GM18519 (cell line): ENCODE data around the gene IFNL1.
"Not testable (repeated sequence)": the region's sequence is repeated elsewhere in the genome, so short reads cannot be mapped to it uniquely, and the experiment has no call there.

Experiments used
- ATAC-seq: cut with Tn5 transposase; IDR thresholded peaks from one replicate; pipeline ENCODE4 v1.9.1; 2021; ENCODE audit warnings: mild to moderate bottlenecking, moderate library complexity; ENCODE audit not compliant: unreplicated experiment, low FRiP score

IFNL1 gene

GRCh38 chr19:39307046-39307821 lies 11.0 kb downstream of the IFNL1 start:
- ATAC-seq, result no peak

- ATAC-seq, result no peak
Measured at GRCh38 chr19:39307822-39308530, 11.8 kb downstream of the IFNL1 start.

GRCh38 chr19:39308531-39309304 lies 12.5 kb downstream of the IFNL1 start:
- no peak for ATAC-seq

DNA sequence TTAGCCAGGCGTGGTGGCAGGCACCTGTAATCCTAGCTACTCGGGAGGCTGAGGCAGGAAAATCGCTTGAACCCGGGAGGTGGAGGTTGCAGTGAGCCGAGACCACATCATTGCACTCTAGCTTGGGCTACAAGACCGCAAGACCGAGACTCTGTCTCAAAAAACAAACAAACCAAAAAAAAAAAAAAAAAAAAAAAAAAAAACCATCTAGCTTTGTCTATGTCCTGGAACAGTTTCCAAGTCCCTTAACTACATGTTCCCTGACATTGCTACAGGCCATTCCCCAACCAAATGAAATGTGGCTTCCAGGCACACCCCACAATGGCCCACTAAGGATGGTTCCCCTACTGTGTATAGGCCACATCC lies 13.1 kb downstream of the IFNL1 start:
- ATAC-seq, result not testable (repeated sequence)

DNA sequence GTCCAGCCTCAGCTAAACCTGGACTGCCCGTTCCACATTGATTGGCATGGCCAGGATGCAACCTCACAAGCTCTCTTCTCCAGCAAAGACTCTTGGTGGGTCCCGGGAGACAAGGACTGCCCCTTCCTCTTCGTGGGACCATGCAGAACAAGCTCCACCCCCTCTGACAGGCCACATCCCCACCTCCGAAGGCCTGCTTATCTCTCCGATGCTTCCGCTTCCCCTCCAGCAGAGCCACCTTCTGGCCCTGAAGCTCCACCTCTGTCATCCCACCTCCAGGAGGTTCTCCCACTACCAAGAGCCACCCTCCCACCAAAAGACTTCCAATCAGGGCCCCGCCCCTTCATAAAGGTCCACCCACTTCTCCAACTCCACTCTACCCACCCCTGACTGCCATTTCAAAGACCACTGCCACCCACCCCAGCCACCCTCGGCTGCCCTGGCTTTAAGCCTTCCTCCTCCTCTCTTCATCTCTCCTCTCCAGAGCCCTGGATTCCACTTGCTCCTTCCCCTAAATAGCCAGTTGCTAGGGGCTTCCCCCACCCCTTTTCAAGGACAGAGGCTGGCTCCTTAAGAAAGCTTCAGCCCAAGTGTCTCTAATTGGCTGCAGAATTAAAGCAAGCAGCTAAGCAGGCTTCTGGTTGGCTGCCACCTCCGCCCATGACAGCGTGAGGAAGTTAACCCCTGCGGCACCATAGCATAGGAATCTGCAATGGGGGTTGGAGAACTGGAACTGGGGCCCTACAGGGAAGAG lies 14.5 kb downstream of the IFNL1 start:
- no peak for ATAC-seq

DNA sequence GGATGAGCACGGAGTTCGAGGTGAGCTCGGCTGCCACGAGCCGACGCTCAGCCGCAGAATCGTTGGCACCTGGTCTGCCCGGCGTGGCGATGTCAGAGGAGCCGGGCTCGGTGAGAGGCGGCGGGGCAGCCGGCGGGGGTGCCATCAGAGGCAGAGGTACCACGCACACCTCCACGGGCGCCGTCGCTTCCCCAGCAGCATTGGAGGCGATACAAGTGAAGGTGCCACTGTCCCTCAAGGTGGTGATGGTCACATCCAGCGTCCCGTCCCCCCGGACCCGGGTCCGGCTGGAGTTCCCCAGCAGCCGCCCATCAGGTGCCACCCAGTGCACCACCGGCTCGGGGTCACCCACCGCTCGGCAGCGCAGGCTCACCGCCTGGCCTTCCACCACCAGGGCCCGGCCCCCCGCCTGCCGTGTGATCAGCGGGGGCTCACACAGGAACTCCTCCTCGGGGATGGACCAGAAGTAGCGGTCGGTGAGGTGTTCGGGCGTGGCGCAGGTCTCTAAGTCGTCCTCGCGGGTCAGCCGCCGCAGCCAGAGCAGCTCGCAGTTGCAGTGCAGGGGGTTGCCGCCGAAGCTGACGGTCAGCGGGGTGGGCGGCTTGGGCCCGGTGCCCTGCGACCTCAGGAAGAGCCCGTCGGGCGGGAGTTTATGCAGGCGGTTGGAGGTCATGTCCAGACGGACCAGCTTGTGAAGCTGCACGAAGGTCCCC lies 18.0 kb downstream of the IFNL1 start:
- no peak for ATAC-seq

- no peak for ATAC-seq
Measured at GRCh38 chr19:39315933-39316332, 19.7 kb downstream of the IFNL1 start.

- no peak for ATAC-seq
Measured at GRCh38 chr19:39316627-39317321, 20.6 kb downstream of the IFNL1 start.

GRCh38 chr19:39317476-39317875 lies 21.3 kb downstream of the IFNL1 start:
- ATAC-seq, result no peak

- no peak for ATAC-seq
Measured at GRCh38 chr19:39318071-39318470, 21.9 kb downstream of the IFNL1 start.

- no peak for ATAC-seq
Measured at GRCh38 chr19:39318690-39319089, 22.5 kb downstream of the IFNL1 start.

DNA sequence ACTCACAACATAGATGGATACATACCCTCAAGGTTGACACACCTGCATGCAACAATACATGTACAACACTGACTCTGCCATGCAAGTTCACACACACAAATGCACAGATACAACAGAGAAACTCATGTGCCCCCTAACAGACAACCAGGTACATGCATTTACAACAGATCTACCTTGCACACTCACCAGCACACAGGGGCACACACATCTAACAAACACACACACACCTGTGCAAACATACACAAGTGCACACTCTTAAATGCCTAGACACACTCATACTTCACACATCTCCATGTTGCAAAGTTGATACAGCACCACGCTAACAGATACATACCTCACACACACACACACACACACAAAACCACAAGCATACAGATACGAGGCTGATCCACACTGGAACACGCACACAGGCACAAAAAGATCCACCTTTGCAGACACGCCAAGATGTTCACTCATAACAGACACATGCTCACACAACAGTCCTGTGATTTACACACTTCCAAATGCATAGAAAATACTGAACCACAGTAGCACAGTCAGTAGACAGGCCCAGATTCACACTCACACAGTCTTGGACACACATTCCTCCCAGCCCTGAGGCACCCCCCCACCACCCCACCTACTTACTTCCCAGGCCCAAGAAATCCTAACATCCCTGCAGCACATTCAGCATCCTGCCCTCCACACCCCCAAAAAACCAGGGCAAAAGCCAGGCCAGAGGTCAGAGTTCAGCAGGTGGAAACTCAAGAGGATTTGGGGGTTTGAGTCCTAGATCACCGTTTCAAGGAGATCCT lies 23.1 kb downstream of the IFNL1 start:
- ATAC-seq, result no peak

DNA sequence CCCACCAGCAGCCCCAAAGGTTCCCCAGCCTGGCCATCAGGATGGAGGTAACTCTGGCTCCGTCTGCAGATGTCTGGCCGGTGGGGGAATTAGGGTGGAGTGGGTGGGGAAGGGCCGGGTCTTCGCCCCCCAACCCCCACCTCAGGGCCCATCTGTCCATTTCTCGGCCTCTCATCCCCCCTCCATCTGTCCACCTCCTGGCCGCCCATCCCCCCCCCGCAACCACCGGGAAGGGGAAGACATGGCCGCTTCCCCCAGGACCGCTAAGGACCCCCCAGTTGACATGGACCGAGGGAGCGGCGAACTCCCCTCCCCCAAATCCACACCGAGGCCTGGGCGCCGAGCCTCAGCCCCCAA lies 23.7 kb downstream of the IFNL1 start:
- no peak for ATAC-seq

DNA sequence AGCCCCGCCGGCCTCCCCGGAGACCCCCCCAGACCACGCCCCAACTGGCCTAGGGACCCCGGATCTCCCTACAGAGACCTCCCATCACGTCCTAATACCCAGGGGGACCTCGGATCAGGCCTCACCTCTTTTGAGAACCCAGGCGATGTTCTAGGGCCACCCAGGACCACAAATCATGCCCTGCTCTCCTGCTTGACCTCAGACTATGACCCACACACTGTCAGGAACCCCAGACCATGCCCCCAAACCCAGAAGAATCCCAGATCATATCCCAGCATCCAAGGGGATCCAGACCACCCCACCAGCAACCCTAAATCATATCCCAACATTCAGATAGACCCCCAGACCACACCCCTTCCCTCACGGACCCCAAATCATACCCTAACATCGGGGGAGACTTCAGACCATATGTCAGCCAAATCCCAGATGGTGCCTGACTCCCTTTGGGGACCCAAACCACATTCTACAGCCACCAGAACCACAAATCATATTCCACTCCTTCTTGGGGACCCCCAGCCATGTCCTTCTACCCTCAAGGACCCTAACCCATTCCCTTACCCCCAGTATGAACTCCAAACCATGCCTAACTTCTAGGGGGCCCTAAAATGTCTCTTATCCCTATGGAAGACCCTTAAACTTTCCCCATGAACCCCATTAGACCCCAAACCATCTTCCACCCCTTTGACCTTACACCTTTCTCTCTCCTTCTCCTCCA lies 25.1 kb downstream of the IFNL1 start:
- ATAC-seq, result no peak

DNA sequence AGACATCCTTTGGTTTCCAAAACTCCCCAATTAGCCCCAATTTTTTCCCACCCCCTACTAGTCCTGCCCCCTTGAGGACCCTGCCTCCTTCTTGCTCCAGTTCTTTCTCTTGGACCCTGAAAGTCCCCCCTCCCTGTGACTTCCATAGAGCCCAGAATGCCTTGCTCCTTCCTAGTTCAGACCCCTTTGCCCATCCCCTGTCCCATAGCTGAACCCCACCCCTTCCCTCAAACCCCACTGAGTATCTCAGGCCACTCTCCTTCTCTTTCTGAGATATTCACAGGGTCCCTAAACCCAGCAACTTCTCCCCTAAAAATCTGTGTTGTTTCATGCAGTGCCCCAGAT lies 25.6 kb downstream of the IFNL1 start:
- no peak for ATAC-seq

DNA sequence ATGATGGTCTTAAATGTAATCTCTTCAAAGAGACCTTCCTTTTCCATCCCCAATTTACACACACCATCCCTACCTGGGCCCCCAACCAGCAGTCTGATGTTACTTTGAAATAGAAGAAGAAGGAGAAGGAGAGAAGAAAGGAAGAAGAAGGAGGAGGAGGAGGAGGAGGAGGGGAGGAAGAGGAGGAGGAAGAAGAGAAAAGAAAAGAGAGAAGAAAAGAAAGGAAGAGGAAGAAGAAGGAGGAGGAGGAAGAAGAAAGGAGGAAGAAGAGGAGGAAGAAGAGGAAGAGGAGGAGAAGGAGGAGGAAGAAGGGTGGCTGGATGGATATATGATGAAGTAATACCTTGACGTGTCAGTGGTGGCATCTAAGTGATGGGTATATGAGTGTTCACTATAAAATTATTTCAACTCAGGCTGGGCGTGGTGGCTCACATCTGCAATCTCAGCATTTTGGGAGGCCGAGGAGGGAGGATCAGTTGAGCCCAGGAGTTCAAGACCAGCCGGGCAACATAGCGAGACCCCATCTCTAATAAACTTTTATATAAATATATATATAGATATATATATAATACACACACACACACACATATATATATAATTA lies 28.1 kb downstream of the IFNL1 start:
- no peak for ATAC-seq

DNA sequence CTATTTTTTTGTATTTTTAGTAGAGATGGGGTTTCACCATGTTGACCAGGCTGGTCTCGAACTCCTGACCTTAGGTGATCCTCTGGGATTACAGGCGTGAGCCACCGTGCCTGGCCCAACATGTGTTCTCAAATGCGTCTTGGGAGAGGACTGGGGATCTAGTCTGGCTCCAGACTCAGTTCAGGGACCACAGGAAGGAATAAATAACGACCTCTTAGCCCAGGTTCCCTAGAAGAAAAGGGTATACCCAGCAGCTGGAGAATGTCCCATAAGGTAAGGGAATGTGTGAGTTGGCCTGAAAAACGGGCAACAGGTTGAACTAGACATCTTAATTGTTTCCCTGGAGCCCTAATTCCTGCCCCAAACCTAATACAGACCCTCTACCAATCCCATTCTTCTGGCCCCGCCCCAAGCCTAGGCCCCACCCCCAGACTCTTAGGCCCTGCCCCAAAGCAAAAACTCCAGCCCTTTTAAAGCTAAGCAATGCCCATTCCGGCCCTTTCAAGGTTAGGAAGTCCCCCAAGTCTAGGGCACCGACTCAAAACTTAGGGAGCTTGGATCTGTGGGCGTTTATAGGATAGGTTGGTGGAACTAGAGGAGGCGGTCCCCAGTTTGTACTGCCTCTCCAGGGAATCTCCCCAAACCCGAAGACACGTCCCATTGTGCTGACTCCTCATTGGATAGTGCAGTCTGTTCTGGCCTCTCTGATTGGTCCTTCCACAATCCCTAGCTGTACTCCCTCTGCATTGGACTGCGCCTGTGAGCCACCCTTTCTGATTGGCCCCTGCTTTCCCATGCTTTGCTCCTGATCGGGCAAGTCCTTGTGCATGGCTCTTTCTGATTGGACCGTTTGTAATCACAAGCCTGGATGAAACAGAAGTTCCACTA lies 29.8 kb downstream of the IFNL1 start:
- no peak for ATAC-seq
